Astrocyte of the spinal cord (primary cell): ENCODE results near the gene ARHGEF10L.
"Not testable (repeated sequence)": the region's sequence is repeated elsewhere in the genome, so short reads cannot be mapped to it uniquely, and the experiment has no call there.

Experiments
- DNase-seq: peaks from one replicate; pipeline ENCODE4 v3.0.0; 2011; ENCODE audit warnings: low read depth, low spot score
- H3K4me3 ChIP-seq: 2 replicates; pipeline ENCODE4 v1.5.1; 2011; ENCODE audit warnings: low read depth, mild to moderate bottlenecking, low read length, moderate library complexity
- CTCF ChIP-seq: IDR thresholded peaks from 2 replicates; pipeline ENCODE4 v1.5.1; 2012; ENCODE audit warnings: low read depth, mild to moderate bottlenecking, low read length, inconsistent platforms
- in situ Hi-C: cut with HindIII; loops from 2 replicates; pipeline ENCODE4 v1.10.0; 2017; ENCODE audit warnings: low sequenced_read_pairs

The ARHGEF10L gene

DNA sequence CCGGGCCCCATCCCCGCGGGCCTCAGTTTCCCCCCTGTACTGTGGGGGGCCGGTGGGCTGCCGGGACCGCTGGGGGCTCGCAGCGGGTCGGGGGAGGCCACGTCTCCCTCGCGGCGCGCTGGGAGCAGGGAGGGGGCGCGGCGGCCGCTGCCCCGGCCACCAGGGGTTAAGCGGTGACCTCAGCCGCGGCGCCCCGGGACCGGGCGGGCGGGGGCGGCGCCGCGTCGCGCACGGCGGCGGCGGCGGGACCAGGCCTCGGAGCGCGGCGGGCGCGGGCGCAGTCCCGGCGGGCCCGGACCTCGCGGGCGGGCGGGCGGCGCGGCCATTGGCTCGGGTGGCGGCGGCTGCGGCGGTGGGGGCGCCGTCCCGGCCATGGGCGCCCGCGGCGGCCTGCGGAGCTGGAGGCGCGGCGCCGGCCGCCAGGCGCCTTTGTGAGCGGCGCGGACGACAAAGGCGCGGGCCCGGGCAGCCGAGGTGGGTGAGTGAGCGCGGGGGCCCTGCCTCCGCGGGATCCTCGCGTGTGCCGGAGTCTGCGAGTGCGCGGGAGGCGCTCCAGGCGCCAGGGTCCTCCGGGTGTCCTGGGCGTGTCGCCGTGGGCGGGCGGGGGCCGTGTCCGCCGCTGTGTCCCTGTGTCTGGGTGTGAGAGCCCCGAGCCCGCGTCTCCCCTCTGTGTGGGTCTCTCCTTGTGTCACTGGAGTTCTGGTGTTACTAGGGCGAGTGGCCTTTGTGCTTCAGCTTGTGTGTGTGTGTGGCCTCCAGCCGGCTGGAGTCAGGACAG, at the start of gene ARHGEF10L:
ARHGEF10L (plus strand) TSS at position 222 of the 778 bp plus-strand sequence. CDS start 40,898 bp downstream, outside the sequence.
- DNase-seq = no peak
- in situ Hi-C loops = no loop called here
- peak within 1 kb of the TSS; percentile 66 for H3K4me3 ChIP-seq
- no peak for TF ChIP-seq CTCF

GRCh38 chr1:17489768-17490417, 49.6 kb upstream of the ARHGEF10L start:
- H3K4me3 ChIP-seq, DNase-seq, in situ Hi-C loops: not testable (repeated sequence)

DNA sequence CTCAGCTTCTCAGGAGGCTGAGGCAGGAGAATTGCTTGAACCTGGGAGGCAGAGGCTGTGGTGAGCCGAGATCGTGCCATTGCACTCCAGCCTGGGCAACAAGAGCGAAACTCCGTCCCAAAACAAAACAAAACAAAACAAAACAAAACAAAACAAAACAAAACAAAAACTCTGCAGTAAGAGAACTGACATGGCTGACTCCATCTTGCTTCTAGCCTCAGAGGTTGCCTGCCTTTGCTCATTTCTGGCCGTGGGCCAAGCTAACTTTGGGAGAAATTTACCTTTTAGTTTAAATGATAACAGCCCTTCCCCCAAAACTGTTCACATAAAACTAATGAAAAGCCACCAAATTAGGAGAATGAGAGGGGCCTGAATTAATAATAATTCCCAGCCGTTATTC, 48.8 kb upstream of the ARHGEF10L start:
- H3K4me3 ChIP-seq, DNase-seq, in situ Hi-C loops: not testable (repeated sequence)

GRCh38 chr1:17494114-17494729, 45.3 kb upstream of the ARHGEF10L start:
- DNase-seq = peak; percentile 47

GRCh38 chr1:17496419-17496818, 43.1 kb upstream of the ARHGEF10L start:
- in situ Hi-C loops = no loop called here
- DNase-seq = no peak
- no peak for TF ChIP-seq CTCF

More at GRCh38 chr1:17494114-17494729, 45.3 kb upstream of the ARHGEF10L start:
- peak; percentile 96 for TF ChIP-seq CTCF
- in situ Hi-C loops = no loop called here
- H3K4me3 ChIP-seq = no peak overlapping the region

DNA sequence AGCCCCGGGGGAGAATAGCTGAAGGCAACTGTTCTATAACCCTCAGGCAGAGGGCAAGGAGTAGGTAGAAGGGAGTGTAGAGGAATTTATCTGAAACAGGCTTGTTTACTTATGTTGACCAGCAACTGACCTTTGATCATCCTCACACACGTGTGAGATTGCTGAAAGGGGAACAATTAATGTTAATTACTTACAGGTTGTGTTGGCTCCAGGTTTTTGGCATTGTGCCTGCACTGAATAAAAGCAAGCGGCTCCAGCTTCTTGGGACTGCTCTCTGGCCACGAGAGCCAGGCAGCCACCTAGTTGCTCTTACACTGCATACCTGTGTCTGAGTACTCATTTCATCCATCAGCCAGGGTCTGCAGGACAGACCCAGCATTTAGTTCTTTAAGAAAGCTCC, 41.3 kb upstream of the ARHGEF10L start:
- H3K4me3 ChIP-seq = no peak overlapping the region
- no peak for TF ChIP-seq CTCF
- DNase-seq = no peak
- in situ Hi-C loops = no loop called here

More at GRCh38 chr1:17496419-17496818, 43.1 kb upstream of the ARHGEF10L start:
- no peak overlapping the region for H3K4me3 ChIP-seq

GRCh38 chr1:17502326-17502778, 37.1 kb upstream of the ARHGEF10L start:
- DNase-seq = peak; percentile 75
- TF ChIP-seq CTCF = peak; percentile 95
- no peak overlapping the region for H3K4me3 ChIP-seq
- in situ Hi-C loops = no loop called here
